GM13976 (cell line): ENCODE data around the gene RNPEPL1.

ENCODE experiments used
- DNase-seq: peaks from one replicate; pipeline ENCODE4 v3.0.0; 2012; ENCODE audit warnings: low spot score
- in situ Hi-C: fragments of 300-500 bp; cut with MboI; formaldehyde crosslinking; loops from one replicate; pipeline ENCODE4 v1.12.0; 2022; ENCODE audit warnings: low sequenced_read_pairs, mixed read lengths, inconsistent platforms; ENCODE audit not compliant: unreplicated experiment
- TF ChIP-seq, protein P1 (sequence below): IDR thresholded peaks from 2 replicates; pipeline ENCODE4 v1.5.1; 2012; ENCODE audit warnings: borderline replicate concordance, mild to moderate bottlenecking; ENCODE audit not compliant: insufficient read depth; ENCODE audit errors: extremely low read depth, missing control alignments, control extremely low read depth

The RNPEPL1 gene

DNA sequence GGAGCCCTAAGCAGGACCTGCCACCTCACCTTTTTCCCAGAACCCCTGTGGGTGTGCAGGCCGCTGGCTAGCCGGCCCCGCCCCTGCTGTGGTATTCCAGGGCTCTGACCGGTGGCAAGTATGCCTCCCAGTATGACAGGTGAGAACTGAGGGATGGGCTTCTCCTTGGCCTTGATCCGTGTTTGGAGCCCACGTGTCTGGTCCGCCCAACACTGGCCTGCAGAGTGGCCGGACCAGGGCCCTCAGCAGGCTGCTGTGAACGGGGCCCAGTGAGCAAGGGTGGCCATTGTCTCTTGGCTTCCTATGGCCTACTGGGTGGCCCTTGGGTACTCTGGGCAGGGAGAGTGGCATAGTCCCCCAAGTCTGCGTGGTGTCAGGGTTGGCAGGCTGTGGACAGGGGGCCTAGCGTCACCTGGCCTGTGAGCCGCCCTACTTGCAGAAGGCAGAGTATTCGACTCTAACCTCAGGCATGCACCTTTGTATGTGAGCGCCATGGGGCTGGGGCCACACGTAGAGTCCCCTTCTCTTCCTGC lies 1.8 kb downstream of the RNPEPL1 start:
- DNase-seq = no peak
- in situ Hi-C loops = no loop called here
- TF ChIP-seq, protein P1, sequence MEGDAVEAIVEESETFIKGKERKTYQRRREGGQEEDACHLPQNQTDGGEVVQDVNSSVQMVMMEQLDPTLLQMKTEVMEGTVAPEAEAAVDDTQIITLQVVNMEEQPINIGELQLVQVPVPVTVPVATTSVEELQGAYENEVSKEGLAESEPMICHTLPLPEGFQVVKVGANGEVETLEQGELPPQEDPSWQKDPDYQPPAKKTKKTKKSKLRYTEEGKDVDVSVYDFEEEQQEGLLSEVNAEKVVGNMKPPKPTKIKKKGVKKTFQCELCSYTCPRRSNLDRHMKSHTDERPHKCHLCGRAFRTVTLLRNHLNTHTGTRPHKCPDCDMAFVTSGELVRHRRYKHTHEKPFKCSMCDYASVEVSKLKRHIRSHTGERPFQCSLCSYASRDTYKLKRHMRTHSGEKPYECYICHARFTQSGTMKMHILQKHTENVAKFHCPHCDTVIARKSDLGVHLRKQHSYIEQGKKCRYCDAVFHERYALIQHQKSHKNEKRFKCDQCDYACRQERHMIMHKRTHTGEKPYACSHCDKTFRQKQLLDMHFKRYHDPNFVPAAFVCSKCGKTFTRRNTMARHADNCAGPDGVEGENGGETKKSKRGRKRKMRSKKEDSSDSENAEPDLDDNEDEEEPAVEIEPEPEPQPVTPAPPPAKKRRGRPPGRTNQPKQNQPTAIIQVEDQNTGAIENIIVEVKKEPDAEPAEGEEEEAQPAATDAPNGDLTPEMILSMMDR = no peak

DNA sequence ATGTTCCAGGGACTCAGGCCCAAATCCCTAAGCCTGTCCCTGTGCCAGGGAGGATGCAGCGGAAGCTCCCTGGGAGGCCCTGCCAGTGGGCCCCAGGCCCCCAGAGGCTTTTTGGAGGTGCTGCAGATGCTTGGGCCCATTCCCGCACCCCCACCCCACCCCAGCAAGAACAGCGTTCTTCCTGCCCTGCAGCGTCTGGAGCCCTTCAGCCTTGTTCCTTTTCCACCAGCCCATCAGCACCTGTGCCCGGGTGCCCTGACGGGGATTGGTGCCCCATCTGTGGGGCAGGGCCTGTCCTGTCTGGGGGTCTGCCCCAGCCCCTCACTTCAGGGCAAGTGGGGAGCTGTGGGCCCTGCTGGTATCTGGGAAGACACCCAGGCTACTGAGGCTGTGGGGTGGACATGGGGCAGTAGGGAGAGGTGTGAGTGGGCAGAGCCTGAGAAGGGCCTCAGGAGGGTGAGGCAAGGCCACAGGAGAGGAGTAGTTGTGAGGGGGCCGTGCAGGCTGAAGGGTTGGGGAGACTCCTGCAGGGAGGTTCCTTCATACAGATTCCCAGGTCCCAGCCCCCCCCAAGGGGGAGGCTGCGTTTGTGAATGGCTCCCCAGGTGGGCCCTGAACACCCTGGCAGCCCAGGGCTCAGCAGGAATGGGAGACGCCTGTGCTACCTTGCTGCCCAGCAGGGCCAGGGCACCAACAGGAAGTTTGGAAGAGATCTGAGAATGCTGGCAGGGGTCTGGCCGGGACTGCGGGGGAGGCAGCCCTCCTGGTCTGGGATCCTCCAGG lies 2.4 kb downstream of the RNPEPL1 start:
- DNase-seq = no peak
- TF ChIP-seq, protein P1 = no peak
- in situ Hi-C loops = no loop called here

DNA sequence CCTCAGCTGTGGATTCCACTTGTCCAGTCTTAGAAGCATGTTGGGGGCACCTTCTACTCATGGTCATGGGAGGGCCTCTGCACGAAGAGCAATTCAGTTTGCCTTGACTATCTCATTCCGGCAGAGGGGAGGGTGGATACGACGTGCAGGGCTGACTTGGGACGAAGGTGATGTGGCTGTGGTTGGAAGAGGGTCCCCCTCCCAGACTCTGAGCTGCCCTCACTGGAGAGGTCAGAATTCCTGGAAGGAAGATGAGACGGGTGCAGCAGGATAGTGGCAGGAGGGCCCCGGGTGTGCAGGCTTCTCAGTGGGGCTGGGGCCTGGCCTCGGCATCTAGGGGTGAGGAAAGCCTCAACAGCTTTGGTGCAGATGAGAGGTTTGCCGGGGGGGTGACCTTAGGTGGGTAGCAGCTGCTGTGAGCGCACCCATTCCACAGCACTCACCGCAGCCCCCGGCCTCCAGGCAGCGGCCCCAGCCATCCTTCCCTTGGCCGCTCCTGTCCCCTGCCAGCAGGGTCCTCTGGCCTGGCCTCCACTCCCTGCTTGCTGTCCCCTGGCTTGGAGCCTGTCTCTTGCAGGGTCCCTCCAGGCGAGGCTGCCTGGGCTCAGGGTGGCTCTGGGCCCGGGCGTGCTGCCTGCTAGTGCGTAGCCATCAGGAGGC lies 3.2 kb downstream of the RNPEPL1 start:
- no peak for DNase-seq
- TF ChIP-seq, protein P1 = no peak
- in situ Hi-C loops = no loop called here

DNA sequence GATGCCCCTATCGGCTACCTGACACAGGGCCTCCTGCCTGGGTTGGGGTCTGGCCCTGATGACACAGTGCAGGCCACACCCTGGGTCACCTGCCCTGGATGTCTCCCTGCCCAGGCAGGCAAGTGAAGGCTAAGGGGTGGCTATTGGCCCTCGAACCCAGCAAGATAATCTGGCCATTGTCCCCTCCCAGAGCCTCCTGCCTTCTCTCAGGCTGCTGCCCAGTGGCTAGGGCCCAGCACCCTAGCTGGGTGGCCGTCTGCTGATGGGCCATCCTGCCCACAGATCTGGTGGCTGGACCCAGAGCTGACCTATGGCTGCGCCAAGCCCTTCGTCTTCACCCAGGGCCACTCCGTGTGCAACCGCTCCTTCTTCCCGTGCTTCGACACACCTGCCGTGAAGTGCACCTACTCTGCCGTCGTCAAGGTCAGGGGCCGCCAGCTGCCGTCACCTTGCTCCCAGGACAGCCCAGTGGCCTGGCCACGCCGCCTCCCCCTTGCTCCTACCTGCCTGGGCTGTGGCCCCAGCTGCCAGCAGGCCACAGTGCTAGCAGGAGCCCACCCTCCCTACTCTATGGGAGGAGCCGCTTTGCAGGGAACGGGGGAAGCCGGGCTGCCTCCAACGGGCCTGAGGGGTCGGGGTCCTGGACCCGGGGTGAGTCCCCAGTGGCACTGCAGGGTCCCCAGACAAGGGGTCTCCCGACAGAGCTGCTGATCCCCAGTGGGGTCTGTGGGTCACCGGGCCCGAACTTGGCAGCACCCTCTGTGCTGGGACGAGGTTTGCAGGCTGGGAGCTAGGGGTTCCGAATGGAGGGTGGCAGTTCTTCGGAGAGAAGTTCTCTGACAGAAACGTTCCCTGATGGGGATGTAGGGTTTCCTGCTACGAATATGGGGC lies 4.1 kb downstream of the RNPEPL1 start:
- in situ Hi-C loops = no loop called here
- DNase-seq = no peak
- TF ChIP-seq, protein P1 = no peak

DNA sequence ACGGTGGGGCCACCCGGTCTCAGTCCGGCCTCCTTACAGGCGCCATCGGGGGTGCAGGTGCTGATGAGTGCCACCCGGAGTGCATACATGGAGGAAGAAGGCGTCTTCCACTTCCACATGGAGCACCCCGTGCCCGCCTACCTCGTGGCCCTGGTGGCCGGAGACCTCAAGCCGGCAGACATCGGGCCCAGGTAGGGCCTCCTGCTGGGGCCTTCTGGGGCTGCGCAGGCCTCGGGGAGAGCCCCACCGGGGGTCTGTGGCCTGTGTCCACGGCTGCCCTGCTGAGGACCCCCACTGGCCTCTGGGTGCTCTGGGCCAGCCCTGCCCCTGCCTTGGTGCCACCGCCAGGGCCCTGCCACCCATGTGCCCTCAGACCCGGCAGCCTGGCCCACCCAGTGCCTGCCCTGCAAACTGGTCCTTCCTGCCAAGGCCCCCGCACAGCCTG lies 4.8 kb downstream of the RNPEPL1 start:
- in situ Hi-C loops = no loop called here
- no peak for DNase-seq
- TF ChIP-seq, protein P1 = no peak

DNA sequence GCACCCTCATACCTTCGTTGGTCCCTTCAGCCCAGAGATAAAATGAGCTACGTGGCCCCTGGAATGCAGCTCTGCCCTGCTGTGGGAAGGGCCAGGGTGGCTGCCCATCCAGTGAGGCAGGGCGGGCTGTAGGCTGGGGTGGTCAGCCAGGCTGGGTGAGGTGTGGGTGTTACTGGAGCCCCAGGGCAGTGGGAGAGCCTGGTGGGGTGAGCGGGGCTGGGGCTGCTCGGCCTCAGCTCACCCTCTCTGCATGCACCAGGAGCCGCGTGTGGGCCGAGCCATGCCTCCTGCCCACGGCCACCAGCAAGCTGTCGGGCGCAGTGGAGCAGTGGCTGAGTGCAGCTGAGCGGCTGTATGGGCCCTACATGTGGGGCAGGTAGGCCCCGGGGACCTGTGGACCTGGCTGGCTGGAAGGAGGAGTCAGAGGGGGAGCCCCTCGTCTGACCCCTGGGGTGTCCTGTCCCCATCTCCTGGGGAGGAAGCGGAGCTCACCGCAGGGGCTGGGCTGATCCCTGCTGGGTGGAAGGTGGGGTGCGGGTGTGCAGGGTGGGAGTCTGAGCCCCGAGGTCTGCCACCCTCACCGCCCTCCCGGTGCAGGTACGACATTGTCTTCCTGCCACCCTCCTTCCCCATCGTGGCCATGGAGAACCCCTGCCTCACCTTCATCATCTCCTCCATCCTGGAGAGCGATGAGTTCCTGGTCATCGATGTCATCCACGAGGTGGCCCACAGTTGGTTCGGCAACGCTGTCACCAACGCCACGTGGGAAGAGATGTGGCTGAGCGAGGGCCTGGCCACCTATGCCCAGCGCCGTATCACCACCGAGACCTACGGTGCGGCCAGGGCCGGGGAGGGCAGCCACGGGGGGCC lies 5.5 kb downstream of the RNPEPL1 start:
- in situ Hi-C loops = no loop called here
- TF ChIP-seq, protein P1 = no peak
- DNase-seq = no peak
